Measurements from ENCODE around the gene CDKN2B.
A peak's percentile ranks its signal among the peaks of the same experiment; 100 is the strongest.

GRCh38 chr9:21969951-21970799 lies 38.9 kb downstream of the CDKN2B start:
- TF ChIP-seq CTCF (conservative IDR thresholded peaks at IDR 0.05; ENCODE audit: low read depth in 2 of 2) (no peak), EZH2 (IDR thresholded peaks at IDR 0.05; ENCODE audit: low read depth, unreplicated experiment) (peak; percentile 89), JUNB (IDR thresholded peaks at IDR 0.05; ENCODE audit: unreplicated experiment) (no peak)
- TF ChIP-seq, protein P1, sequence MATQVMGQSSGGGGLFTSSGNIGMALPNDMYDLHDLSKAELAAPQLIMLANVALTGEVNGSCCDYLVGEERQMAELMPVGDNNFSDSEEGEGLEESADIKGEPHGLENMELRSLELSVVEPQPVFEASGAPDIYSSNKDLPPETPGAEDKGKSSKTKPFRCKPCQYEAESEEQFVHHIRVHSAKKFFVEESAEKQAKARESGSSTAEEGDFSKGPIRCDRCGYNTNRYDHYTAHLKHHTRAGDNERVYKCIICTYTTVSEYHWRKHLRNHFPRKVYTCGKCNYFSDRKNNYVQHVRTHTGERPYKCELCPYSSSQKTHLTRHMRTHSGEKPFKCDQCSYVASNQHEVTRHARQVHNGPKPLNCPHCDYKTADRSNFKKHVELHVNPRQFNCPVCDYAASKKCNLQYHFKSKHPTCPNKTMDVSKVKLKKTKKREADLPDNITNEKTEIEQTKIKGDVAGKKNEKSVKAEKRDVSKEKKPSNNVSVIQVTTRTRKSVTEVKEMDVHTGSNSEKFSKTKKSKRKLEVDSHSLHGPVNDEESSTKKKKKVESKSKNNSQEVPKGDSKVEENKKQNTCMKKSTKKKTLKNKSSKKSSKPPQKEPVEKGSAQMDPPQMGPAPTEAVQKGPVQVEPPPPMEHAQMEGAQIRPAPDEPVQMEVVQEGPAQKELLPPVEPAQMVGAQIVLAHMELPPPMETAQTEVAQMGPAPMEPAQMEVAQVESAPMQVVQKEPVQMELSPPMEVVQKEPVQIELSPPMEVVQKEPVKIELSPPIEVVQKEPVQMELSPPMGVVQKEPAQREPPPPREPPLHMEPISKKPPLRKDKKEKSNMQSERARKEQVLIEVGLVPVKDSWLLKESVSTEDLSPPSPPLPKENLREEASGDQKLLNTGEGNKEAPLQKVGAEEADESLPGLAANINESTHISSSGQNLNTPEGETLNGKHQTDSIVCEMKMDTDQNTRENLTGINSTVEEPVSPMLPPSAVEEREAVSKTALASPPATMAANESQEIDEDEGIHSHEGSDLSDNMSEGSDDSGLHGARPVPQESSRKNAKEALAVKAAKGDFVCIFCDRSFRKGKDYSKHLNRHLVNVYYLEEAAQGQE (IDR thresholded peaks at IDR 0.05; ENCODE audit: unreplicated experiment) = no peak
